Mammary epithelial cell (primary cell): ENCODE results near the gene HOXB7.

Experiments
- EZH2 ChIP-seq: IDR thresholded peaks from 2 replicates; pipeline ENCODE4 v1.6.1; 2012; ENCODE audit warnings: low read length, inconsistent platforms, borderline replicate concordance
- TF ChIP-seq, protein P1 (sequence below), 2 donors: IDR thresholded peaks in 1 of 2; conservative IDR thresholded peaks in 1 of 2; 2 replicates each; pipeline ENCODE4 v1.5.1; 2011 to 2012; ENCODE audit warnings: inconsistent platforms in 2 of 2, low read length in 2 of 2, mild to moderate bottlenecking in 2 of 2, control low read depth in 1 of 2, low read depth in 1 of 2; ENCODE audit not compliant: insufficient read depth in 1 of 2; ENCODE audit errors: extremely low read depth in 1 of 2

DNA sequence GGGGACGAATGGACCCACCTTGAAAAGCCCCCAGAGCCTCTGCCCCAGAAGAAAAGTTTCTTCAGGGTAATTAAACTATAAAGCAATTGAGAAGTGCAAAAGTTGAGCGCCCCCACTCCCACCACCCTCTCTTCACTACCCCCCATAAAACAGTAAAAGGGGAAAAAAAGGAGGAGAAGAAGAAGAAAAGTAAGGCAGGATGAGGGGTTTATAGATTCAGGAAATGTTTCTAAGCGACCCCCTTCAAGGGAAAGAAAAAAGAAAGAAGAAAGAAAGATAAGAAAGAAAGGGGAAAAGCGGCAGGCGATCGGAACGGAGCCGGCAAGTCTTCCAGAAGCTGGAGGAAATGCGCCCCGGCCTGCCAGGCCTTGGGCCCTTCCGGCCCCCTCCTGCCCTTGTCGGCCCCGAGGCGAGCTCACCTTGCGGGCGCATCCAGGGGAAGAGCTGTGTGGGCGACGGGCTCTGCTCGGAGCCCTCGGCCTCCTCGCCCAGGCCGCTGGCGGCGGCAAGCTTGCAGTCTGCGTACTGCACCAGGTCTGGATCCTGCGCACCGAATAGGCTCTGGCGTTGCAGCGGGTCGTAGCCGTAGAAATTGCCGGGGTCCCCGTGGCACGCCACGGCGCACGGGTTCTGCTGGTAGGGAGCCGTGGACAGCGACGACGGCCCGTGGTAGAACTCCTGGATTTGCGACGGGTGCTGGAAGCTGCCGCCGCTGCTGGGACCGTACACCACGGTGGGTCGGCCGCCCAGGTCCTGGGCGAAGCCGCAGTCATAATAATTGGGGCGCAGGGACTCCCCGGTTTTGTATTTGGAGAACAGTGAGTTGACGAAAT is 3.3 kb upstream of the HOXB7 start:
- TF ChIP-seq, protein P1, sequence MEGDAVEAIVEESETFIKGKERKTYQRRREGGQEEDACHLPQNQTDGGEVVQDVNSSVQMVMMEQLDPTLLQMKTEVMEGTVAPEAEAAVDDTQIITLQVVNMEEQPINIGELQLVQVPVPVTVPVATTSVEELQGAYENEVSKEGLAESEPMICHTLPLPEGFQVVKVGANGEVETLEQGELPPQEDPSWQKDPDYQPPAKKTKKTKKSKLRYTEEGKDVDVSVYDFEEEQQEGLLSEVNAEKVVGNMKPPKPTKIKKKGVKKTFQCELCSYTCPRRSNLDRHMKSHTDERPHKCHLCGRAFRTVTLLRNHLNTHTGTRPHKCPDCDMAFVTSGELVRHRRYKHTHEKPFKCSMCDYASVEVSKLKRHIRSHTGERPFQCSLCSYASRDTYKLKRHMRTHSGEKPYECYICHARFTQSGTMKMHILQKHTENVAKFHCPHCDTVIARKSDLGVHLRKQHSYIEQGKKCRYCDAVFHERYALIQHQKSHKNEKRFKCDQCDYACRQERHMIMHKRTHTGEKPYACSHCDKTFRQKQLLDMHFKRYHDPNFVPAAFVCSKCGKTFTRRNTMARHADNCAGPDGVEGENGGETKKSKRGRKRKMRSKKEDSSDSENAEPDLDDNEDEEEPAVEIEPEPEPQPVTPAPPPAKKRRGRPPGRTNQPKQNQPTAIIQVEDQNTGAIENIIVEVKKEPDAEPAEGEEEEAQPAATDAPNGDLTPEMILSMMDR (conservative IDR thresholded peaks at IDR 0.05 in 1 of 2, IDR thresholded peaks at IDR 0.05 in 1 of 2; ENCODE audit: extremely low read depth in 1 of 2, insufficient read depth in 1 of 2, low read depth in 1 of 2, low read length in 2 of 2), result no peak
- TF ChIP-seq EZH2, result peak; percentile 99
